BE2C (cell line): ENCODE data around the gene UQCC2.

Experiments used
- DNase-seq: peaks from one replicate; pipeline ENCODE4 v3.0.0-alpha.2; 2020
- H3K27me3 ChIP-seq: fragments of 250-450 bp; sonication (Bioruptor Pico); 2 replicates; pipeline ENCODE4 v1.5.1; 2020; ENCODE audit warnings: mild to moderate bottlenecking
- H3K36me3 ChIP-seq: fragments of 250-450 bp; sonication (Bioruptor Pico); 2 replicates; pipeline ENCODE4 v1.5.1; 2020; ENCODE audit warnings: mild to moderate bottlenecking
- H3K4me1 ChIP-seq: fragments of 250-450 bp; sonication (Bioruptor Pico); 2 replicates; pipeline ENCODE4 v1.5.1; 2020
- H3K4me3 ChIP-seq: 2 replicates; pipeline ENCODE4 v1.5.1; 2011; ENCODE audit warnings: low read depth, low read length
- H3K9me3 ChIP-seq: fragments of 250-450 bp; sonication (Bioruptor Pico); 2 replicates; pipeline ENCODE4 v1.5.1; 2020
- TF ChIP-seq, protein P1 (sequence below): IDR thresholded peaks from 2 replicates; pipeline ENCODE4 v1.5.1; 2012; ENCODE audit warnings: mild to moderate bottlenecking, low read depth, low read length

The UQCC2 gene

DNA sequence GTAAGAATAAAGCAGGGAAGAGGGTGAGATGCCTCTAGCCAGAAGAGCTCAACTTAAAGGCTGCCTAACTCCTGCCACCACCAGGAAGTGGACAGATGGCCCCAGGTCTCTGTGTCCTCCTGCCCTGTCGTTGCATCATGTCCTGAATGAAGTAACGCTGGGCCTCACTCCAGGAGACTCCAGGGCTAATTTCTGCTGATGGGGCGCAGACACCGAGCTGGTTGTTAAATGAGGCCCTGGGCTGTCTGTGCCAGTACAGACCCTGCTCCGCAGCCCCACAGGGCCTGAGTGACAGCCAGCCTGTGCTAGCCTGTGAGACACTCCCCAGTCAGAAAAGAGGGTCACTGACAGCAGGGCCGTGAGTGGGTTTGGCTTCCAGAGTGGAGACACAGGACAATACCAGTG, 28.7 kb upstream of the UQCC2 start:
- Histone ChIP-seq H3K4me3 (no peak overlapping the region), H3K4me1 (peaks cover 5% of the 10 kb centered on the region; the same call in 1 of the 2 replicates), H3K9me3 (no peaks in the 10 kb centered on the region), H3K27me3 (no peaks in the 10 kb centered on the region), H3K36me3 (no peaks in the 10 kb centered on the region)
- TF ChIP-seq, protein P1, sequence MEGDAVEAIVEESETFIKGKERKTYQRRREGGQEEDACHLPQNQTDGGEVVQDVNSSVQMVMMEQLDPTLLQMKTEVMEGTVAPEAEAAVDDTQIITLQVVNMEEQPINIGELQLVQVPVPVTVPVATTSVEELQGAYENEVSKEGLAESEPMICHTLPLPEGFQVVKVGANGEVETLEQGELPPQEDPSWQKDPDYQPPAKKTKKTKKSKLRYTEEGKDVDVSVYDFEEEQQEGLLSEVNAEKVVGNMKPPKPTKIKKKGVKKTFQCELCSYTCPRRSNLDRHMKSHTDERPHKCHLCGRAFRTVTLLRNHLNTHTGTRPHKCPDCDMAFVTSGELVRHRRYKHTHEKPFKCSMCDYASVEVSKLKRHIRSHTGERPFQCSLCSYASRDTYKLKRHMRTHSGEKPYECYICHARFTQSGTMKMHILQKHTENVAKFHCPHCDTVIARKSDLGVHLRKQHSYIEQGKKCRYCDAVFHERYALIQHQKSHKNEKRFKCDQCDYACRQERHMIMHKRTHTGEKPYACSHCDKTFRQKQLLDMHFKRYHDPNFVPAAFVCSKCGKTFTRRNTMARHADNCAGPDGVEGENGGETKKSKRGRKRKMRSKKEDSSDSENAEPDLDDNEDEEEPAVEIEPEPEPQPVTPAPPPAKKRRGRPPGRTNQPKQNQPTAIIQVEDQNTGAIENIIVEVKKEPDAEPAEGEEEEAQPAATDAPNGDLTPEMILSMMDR: no peak
- no peak for DNase-seq

DNA sequence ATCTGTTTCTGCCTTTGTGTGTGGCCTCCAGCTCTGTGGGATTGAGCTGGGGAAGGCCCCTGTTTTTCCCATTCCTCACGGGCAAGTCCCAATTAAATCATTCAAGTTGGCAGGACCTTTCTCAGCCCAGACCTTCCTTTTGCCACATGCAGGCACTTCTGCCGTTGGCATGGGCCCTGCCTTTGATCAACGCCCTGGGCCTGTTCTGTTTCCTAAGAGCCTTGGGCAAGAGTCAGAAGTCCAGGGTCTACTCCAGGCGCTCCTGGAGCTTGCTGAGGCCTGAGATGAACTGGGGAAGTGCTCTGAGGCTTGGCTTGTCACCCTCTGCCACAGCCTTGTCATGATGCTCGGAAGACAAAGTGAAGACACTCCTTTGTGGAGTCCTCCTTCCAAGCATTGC, 28.1 kb upstream of the UQCC2 start:
- DNase-seq: no peak
- H3K36me3 ChIP-seq: no peaks in the 10 kb centered on the region
- no peak overlapping the region for H3K4me3 ChIP-seq
- H3K27me3 ChIP-seq: no peaks in the 10 kb centered on the region
- TF ChIP-seq, protein P1: no peak
- H3K4me1 ChIP-seq: peaks cover 4% of the 10 kb centered on the region; the same call in 1 of the 2 replicates
- H3K9me3 ChIP-seq: no peaks in the 10 kb centered on the region

DNA sequence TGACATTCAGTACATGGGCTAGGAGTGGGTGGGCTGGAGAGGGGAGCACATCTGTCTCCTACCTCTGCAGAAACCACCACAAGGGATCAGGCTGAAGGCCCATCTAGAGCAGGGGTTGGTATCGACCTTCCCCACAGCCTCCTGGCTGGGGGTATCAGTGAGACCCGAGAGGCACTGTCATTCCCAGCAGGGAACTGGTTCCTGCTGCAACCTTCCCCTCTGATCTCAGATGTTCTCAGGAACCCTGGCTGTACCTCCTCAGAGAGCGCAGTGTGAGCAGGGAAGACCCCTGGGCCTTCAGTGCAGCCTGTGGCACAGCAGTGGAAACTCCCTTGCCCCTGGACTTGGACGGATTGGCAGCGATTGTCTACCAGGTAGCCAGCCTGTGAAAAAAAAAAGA, 27.4 kb upstream of the UQCC2 start:
- Histone ChIP-seq H3K27me3 (no peaks in the 10 kb centered on the region), H3K4me1 (no peaks in the 10 kb centered on the region), H3K9me3 (no peaks in the 10 kb centered on the region), H3K4me3 (no peak overlapping the region), H3K36me3 (no peaks in the 10 kb centered on the region)
- no peak for DNase-seq
- TF ChIP-seq, protein P1: no peak

DNA sequence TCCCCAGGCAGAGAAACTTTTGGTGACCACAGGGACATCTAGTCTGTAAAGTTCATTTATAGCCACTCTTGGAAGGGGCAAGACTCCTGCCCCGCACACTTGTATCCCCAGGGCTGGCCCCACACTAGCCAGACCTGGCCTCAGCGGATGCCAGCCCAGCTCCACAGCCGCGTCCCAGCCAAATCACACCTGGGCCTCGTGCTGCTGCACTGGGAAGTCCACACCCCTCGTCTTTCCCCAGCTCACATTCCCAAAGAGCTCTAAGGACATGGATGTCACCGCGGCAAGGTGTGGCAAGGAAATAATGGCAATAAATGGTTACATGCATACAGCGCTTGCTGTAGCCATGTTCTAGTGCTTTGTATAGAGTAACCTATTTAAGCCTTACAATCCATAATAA, 26.7 kb upstream of the UQCC2 start:
- Histone ChIP-seq H3K27me3 (no peaks in the 10 kb centered on the region), H3K36me3 (no peaks in the 10 kb centered on the region), H3K9me3 (no peaks in the 10 kb centered on the region), H3K4me3 (no peak overlapping the region), H3K4me1 (no peaks in the 10 kb centered on the region)
- no peak for DNase-seq
- TF ChIP-seq, protein P1: no peak

DNA sequence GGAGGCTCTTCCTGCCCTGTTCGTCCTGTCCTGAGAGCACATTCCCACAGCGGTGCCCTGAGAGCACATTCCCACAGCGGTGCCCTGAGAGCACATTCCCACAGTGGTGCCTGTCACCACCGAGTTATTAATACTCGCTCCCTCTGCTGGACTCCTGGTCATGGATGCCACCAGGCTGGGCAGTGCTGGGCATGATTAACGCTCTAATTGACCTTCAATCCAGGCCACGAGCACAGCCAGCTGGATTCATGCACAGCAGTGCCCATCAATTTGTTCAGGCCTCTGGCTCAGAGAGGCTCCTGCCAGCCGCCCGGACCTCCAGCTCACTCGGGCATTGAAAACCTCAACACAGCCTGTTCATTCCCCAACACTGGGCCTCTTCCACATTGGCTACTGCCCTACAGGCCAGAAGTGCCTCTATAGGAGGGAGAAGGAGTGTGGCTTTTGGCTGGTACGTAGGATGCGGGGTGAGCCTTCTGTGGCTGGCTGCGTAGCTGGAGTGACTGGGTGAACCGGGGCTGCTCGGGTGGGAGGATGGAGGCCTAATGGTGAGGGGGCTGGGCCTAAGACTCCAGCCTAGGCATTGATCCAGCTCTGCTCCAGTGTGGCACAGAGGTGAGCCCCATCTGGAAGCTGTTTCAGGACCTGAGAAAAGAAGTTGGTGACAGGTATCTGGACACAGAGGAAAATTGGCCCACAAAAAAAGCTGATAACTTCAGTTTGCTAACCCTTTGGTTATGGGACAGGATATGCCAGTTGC, 25.9 kb upstream of the UQCC2 start:
- H3K4me3 ChIP-seq: no peak overlapping the region
- no peak for DNase-seq
- H3K4me1 ChIP-seq: no peaks in the 10 kb centered on the region
- no peaks in the 10 kb centered on the region for H3K9me3 ChIP-seq
- H3K27me3 ChIP-seq: no peaks in the 10 kb centered on the region
- TF ChIP-seq, protein P1: no peak
- no peaks in the 10 kb centered on the region for H3K36me3 ChIP-seq

DNA sequence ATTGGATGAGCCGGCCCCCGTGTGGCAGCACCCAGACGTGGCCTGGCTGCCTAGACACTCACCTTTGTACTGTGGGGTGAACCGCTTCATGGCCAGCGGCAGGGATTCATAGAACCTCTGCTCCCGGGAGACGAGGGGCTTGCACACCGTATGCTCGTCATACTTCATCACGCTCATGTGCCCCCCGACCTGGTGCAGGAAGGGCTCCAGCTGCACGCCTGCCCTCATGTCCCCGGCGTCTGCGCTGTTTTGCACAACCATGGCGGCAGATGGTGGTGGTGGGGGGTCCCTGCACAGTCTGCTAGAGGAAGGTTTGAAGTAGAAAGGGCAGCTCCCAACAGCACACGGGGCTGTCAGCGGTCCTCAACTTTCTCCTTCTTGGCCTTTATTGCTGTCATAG, 23.7 kb upstream of the UQCC2 start:
- TF ChIP-seq, protein P1: no peak
- Histone ChIP-seq H3K36me3 (no peaks in the 10 kb centered on the region), H3K4me1 (no peaks in the 10 kb centered on the region), H3K4me3 (no peak overlapping the region), H3K9me3 (no peaks in the 10 kb centered on the region), H3K27me3 (no peaks in the 10 kb centered on the region)
- no peak for DNase-seq
